HL-60 (cell line): ENCODE data around the gene PIGP.

Experiments used
- DNase-seq, 2 experiments: peaks; one replicate each; pipeline ENCODE4 v3.0.0-alpha.2; 2010 to 2020; ENCODE audit warnings: low read depth in 1 of 2, low spot score in 1 of 2
- H3K27ac ChIP-seq: fragments of 250-450 bp; sonication (Bioruptor Pico); replicated peaks from 2 replicates; pipeline ENCODE4 v1.5.1; 2020; ENCODE audit warnings: mild to moderate bottlenecking, moderate library complexity
- H3K27me3 ChIP-seq: fragments of 250-450 bp; sonication (Bioruptor Pico); 2 replicates; pipeline ENCODE4 v1.5.1; 2021; ENCODE audit warnings: mild to moderate bottlenecking, moderate library complexity; ENCODE audit not compliant: insufficient read depth, poor library complexity, severe bottlenecking
- H3K4me3 ChIP-seq: replicated peaks from 2 replicates; pipeline ENCODE4 v1.5.1; 2011; ENCODE audit warnings: mild to moderate bottlenecking, control low read depth, low read length; ENCODE audit not compliant: insufficient read depth
- CTCF ChIP-seq: IDR thresholded peaks from one replicate; pipeline ENCODE4 v1.5.1; 2011; ENCODE audit warnings: low read length, control low read depth, inconsistent platforms; ENCODE audit not compliant: insufficient read depth
- GABPA ChIP-seq: IDR thresholded peaks from 2 replicates; pipeline ENCODE4 v1.6.1; 2012; ENCODE audit warnings: low read depth
- POLR2AphosphoS5 ChIP-seq: IDR thresholded peaks from 2 replicates; pipeline ENCODE4 v1.6.1; 2012; ENCODE audit warnings: low read depth
- SPI1 ChIP-seq: IDR thresholded peaks from 2 replicates; pipeline ENCODE4 v1.6.1; 2012; ENCODE audit warnings: low read depth, mild to moderate bottlenecking, borderline replicate concordance
- TF ChIP-seq, protein P1 (sequence below): IDR thresholded peaks from 2 replicates; pipeline ENCODE4 v1.6.1; 2012; ENCODE audit warnings: low read depth; ENCODE audit not compliant: insufficient replicate concordance

The PIGP gene

DNA sequence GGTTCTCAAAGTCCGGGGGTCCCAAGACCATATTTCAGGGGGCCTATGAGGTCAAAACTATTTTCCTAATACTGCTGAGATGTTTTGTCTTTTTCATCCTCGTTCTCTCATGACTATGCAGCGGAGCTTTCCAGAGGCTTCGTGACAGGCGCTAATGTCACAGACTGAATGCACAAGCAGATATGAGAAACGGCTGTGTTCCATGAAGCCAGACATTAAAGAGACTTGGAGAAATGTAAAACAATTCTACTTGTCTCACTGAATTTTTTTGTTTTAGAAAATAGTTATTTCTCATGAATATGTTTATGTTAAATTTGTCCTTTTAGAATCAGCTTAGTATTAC lies 10.3 kb downstream of the PIGP start:
- Histone ChIP-seq H3K27me3 (no peaks in the 10 kb centered on the region), H3K4me3 (no peak overlapping the region), H3K27ac (no peak overlapping the region)
- TF ChIP-seq SPI1 (no peak), CTCF (no peak), GABPA (no peak), POLR2AphosphoS5 (no peak)
- TF ChIP-seq, protein P1, sequence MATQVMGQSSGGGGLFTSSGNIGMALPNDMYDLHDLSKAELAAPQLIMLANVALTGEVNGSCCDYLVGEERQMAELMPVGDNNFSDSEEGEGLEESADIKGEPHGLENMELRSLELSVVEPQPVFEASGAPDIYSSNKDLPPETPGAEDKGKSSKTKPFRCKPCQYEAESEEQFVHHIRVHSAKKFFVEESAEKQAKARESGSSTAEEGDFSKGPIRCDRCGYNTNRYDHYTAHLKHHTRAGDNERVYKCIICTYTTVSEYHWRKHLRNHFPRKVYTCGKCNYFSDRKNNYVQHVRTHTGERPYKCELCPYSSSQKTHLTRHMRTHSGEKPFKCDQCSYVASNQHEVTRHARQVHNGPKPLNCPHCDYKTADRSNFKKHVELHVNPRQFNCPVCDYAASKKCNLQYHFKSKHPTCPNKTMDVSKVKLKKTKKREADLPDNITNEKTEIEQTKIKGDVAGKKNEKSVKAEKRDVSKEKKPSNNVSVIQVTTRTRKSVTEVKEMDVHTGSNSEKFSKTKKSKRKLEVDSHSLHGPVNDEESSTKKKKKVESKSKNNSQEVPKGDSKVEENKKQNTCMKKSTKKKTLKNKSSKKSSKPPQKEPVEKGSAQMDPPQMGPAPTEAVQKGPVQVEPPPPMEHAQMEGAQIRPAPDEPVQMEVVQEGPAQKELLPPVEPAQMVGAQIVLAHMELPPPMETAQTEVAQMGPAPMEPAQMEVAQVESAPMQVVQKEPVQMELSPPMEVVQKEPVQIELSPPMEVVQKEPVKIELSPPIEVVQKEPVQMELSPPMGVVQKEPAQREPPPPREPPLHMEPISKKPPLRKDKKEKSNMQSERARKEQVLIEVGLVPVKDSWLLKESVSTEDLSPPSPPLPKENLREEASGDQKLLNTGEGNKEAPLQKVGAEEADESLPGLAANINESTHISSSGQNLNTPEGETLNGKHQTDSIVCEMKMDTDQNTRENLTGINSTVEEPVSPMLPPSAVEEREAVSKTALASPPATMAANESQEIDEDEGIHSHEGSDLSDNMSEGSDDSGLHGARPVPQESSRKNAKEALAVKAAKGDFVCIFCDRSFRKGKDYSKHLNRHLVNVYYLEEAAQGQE, result no peak
- no peak for DNase-seq

- Histone ChIP-seq H3K27ac (no peak overlapping the region), H3K4me3 (no peak overlapping the region), H3K27me3 (no peaks in the 10 kb centered on the region)
- no peak for TF ChIP-seq CTCF
- TF ChIP-seq POLR2AphosphoS5, result no peak
- TF ChIP-seq, protein P1, result no peak
- TF ChIP-seq SPI1, result no peak
- no peak for TF ChIP-seq GABPA
- DNase-seq, result no peak
These were observed 10.8 kb downstream of the PIGP start for GRCh38 chr21:37061926-37062592.

DNA sequence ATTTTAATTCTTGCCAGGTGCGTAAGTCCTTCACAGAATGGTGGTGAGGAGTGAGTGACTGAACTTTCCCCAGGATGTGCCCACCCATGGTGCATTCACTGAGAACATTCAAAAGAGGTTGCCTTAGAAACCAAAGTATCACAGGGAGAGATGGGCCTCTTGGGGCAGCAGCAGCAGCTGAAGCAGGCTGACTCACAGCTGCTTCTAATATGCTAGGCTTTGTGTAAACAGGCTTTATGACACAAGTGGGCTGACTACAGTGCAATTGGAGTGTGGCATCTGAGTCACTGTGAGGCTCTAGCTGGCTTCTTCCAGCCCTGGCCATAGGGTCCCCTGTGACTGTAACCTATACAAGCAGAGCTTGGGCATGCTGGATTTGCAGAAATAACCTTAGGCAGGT lies 12.6 kb downstream of the PIGP start:
- DNase-seq, result no peak
- no peaks in the 10 kb centered on the region for H3K27me3 ChIP-seq
- no peak for TF ChIP-seq SPI1
- no peak overlapping the region for H3K27ac ChIP-seq
- no peak overlapping the region for H3K4me3 ChIP-seq

GRCh38 chr21:37059181-37059580 lies 13.7 kb downstream of the PIGP start:
- TF ChIP-seq POLR2AphosphoS5, result no peak
- TF ChIP-seq, protein P1, result no peak
- TF ChIP-seq GABPA, result no peak
- no peak for TF ChIP-seq CTCF
- no peak for TF ChIP-seq SPI1
- Histone ChIP-seq H3K4me3 (no peak overlapping the region), H3K27ac (no peak overlapping the region), H3K27me3 (no peaks in the 10 kb centered on the region)
- DNase-seq, result no peak
